ENCODE results near the gene GPHN. TPM values are rescaled to one million over a fixed set of nuclear protein-coding genes. Genes with fewer than 3 reads are reported as not detected.

The GPHN gene
- total RNA-seq, 2 donors from 2014 or later, result 21.7 to 23.2 TPM

GRCh38 chr14:66881596-66881995 lies 373.6 kb downstream of the GPHN start:
- H3K27ac Mint-ChIP-seq, result no peak overlapping the region
- no peak for ATAC-seq (replicated peaks)
- H3K27me3 Mint-ChIP-seq, result no peaks in the 10 kb centered on the region
- H3K4me3 Mint-ChIP-seq, result no peak overlapping the region
- no peaks in the 10 kb centered on the region for H3K4me1 Mint-ChIP-seq
- peaks cover 17% of the 10 kb centered on the region for H3K36me3 Mint-ChIP-seq (ENCODE audit: low read depth)
- peaks cover 12% of the 10 kb centered on the region for H3K9me3 Mint-ChIP-seq

GRCh38 chr14:66884149-66884548 lies 376.2 kb downstream of the GPHN start:
- ATAC-seq (replicated peaks), result no peak
- Mint-ChIP-seq H3K27me3 (no peaks in the 10 kb centered on the region), H3K4me1 (no peaks in the 10 kb centered on the region), H3K9me3 (peaks cover 13% of the 10 kb centered on the region), H3K36me3 (ENCODE audit: low read depth) (peaks cover 17% of the 10 kb centered on the region), H3K4me3 (no peak overlapping the region), H3K27ac (no peak overlapping the region)

DNA sequence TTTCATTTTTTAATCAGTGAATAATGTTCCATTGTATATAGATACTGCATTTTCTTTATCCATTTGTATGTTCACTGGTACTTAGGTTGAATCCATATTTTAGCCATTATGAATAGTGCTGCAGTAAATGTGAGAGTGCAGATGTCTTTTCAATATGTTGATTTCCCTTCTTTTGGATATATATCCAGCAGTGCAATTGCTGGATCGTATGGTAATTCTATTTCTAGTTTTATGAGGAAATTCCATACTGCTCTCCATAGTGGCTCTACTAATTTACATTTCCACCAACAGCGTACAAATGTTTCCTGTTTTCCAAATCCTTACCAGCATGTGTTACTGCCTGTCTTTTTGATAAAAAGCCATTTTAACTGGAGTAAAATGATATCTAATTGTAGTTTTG lies 392.8 kb downstream of the GPHN start:
- H3K27ac Mint-ChIP-seq, result no peak overlapping the region
- H3K27me3 Mint-ChIP-seq, result no peaks in the 10 kb centered on the region
- peaks cover 25% of the 10 kb centered on the region for H3K9me3 Mint-ChIP-seq
- H3K4me3 Mint-ChIP-seq, result no peak overlapping the region
- ATAC-seq (replicated peaks), result no peak
- H3K4me1 Mint-ChIP-seq, result no peaks in the 10 kb centered on the region
- H3K36me3 Mint-ChIP-seq (ENCODE audit: low read depth), result no peaks in the 10 kb centered on the region

DNA sequence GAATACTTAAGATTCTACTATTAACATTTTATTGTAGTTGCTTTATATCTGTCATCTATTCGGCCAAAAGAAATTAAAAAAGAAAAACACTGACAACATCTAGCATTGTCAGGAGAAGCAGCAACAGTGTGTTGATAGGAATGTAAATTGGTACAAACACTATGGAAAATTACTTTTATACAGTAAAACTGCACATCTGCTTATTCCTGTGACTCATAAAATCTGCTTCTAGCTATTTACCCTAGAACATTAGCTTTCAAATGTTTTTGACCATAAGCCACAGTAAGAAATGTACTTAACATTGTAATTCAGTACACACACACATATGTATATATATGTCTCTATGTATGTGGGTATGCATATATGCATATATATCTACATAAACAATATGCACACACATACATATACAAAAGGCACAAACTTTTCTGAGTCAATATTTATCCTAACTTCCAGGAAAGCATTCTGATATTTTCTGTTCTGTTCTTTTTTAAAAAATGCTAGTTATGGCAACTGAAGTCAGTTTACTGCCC lies 402.4 kb downstream of the GPHN start:
- Mint-ChIP-seq H3K4me1 (no peaks in the 10 kb centered on the region), H3K36me3 (ENCODE audit: low read depth) (peaks cover 2% of the 10 kb centered on the region), H3K27me3 (no peaks in the 10 kb centered on the region), H3K9me3 (no peaks in the 10 kb centered on the region), H3K4me3 (no peak overlapping the region), H3K27ac (no peak overlapping the region)
- no peak for ATAC-seq (replicated peaks)

- Mint-ChIP-seq H3K4me1 (no peaks in the 10 kb centered on the region), H3K27me3 (no peaks in the 10 kb centered on the region), H3K27ac (no peak overlapping the region), H3K36me3 (ENCODE audit: low read depth) (peaks cover 51% of the 10 kb centered on the region), H3K4me3 (no peak overlapping the region), H3K9me3 (no peaks in the 10 kb centered on the region)
- ATAC-seq (replicated peaks), result no peak
These were observed 408.5 kb downstream of the GPHN start for GRCh38 chr14:66916421-66916820.

DNA sequence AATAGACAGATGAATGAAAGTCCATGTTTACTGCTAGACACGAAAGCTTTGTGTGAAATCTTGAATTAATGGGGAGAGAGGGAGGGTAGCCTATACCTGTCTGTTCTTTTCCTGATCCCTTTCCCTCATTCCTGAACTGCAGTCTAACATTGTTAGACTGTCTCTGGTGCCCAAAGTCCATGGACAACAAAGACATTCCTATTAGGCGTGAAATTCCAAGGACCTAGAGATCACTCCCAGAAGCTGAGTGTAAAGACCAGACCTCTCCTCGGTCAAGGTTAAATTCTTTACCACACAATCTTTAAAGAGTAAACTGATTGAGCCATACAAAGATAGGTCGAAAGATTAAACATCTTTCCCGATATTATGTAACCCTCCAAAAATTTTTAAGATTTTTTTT lies 410.6 kb downstream of the GPHN start:
- no peak overlapping the region for H3K27ac Mint-ChIP-seq
- H3K4me3 Mint-ChIP-seq, result no peak overlapping the region
- no peaks in the 10 kb centered on the region for H3K9me3 Mint-ChIP-seq
- no peaks in the 10 kb centered on the region for H3K4me1 Mint-ChIP-seq
- no peak for ATAC-seq (replicated peaks)
- no peaks in the 10 kb centered on the region for H3K27me3 Mint-ChIP-seq
- peaks cover 68% of the 10 kb centered on the region for H3K36me3 Mint-ChIP-seq (ENCODE audit: low read depth)

GRCh38 chr14:66920196-66920595 lies 412.2 kb downstream of the GPHN start:
- peaks cover 83% of the 10 kb centered on the region for H3K36me3 Mint-ChIP-seq (ENCODE audit: low read depth)

DNA sequence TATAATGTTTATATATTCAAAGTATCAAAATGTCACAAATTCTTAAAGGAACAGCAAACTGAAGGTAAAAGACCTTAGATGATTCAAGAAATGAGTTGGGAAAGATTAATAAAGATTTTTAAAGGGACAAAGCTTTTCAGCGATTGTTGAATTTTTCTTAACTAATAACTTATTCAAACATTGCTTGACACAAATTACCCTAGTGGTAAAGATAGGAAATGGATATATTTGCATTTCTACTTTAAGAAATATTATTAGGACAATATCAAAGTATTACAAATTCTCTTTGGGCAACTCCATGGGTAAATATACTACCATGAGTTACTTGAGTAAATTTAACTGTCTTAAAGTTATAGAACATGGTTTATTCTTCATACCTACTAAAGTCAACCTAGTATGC lies 415.3 kb downstream of the GPHN start:
- H3K27me3 Mint-ChIP-seq, result no peaks in the 10 kb centered on the region
- H3K4me3 Mint-ChIP-seq, result no peak overlapping the region
- H3K36me3 Mint-ChIP-seq (ENCODE audit: low read depth), result peaks cover 82% of the 10 kb centered on the region
- no peak overlapping the region for H3K27ac Mint-ChIP-seq
- H3K4me1 Mint-ChIP-seq, result no peaks in the 10 kb centered on the region
- H3K9me3 Mint-ChIP-seq, result peaks cover 6% of the 10 kb centered on the region
- ATAC-seq (replicated peaks), result no peak

More at GRCh38 chr14:66920196-66920595, 412.2 kb downstream of the GPHN start:
- Mint-ChIP-seq H3K4me3 (no peak overlapping the region), H3K4me1 (no peaks in the 10 kb centered on the region), H3K9me3 (no peaks in the 10 kb centered on the region), H3K27ac (no peak overlapping the region), H3K27me3 (no peaks in the 10 kb centered on the region)
- no peak for ATAC-seq (replicated peaks)

DNA sequence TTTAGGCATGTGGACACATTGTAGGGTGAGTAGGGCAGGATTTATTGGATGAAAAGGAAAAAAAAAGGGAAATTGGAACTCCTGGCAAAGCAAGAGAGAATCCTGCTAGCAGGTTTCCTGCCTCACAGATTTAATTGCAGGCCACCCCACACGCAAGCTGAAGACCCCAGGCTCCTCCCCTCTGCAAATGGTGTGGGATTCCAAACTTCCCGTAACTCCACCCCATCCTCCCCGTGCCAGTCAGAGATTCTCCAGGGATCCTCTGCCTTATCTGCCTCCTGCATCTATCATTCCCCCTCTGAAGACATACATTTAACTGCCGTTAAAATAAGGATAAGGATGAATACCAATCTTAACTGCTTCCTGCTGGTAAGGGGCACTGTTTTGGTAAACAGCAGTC lies 431.5 kb downstream of the GPHN start:
- Mint-ChIP-seq H3K27me3 (no peaks in the 10 kb centered on the region), H3K36me3 (ENCODE audit: low read depth) (peaks cover 76% of the 10 kb centered on the region), H3K27ac (no peak overlapping the region), H3K4me1 (no peaks in the 10 kb centered on the region), H3K9me3 (peaks cover 18% of the 10 kb centered on the region), H3K4me3 (no peak overlapping the region)
- no peak for ATAC-seq (replicated peaks)

GRCh38 chr14:66944872-66945271 lies 436.9 kb downstream of the GPHN start:
- Mint-ChIP-seq H3K27ac (no peak overlapping the region), H3K36me3 (ENCODE audit: low read depth) (peaks cover 71% of the 10 kb centered on the region), H3K4me1 (no peaks in the 10 kb centered on the region), H3K4me3 (no peak overlapping the region), H3K9me3 (peaks cover 21% of the 10 kb centered on the region), H3K27me3 (no peaks in the 10 kb centered on the region)
- ATAC-seq (replicated peaks), result no peak

DNA sequence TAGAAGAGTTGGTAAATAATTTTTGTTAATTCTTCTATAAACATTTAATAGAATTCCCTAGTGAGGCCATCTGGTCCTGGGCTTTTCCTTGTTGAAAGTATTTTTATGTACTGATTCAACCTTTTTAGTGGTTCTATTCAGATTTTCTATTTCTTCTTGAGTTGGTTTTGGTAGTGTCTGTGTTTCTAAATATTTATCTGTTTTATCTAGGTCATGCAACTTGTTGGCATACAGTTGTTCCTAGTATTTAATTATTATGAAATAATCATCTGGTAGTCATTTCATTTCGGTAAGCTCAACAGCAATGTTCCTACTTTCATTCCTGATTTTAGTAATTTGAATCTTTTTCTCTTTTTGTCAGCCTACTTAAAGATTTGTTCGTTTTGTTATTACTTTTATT lies 447.2 kb downstream of the GPHN start:
- H3K27ac Mint-ChIP-seq, result no peak overlapping the region
- peaks cover 63% of the 10 kb centered on the region for H3K36me3 Mint-ChIP-seq (ENCODE audit: low read depth)
- no peak overlapping the region for H3K4me3 Mint-ChIP-seq
- no peaks in the 10 kb centered on the region for H3K27me3 Mint-ChIP-seq
- H3K4me1 Mint-ChIP-seq, result no peaks in the 10 kb centered on the region
- ATAC-seq (replicated peaks), result no peak
- H3K9me3 Mint-ChIP-seq, result peaks cover 25% of the 10 kb centered on the region

DNA sequence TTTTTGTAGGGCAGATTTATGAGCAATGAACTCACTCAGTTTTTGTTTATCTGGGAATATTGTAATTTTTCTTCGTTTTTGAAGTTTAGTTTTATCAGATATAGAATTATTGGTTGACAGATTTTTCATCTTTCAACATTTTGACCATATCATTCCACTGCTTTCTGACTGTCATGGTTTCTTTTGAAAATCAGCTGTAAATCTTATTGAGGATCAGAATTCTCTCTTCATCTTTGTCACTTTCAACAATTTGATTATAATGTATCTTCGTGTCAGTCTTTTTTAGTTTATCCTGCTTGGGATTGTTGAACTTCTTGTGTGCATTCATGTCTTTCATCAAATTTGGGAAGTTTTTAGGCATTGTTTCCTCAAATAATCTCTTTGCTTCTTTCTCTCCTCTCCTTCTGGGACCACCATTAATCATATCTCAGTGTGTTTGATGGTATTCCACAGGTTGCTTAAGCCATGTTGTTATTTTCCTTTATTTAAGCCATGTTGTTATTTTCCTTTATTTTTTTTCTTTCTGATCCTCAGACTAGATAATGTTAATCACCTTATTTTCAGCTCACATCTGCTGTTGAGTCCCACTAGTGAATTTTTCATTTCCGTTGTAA lies 451.6 kb downstream of the GPHN start:
- no peak overlapping the region for H3K4me3 Mint-ChIP-seq
- H3K4me1 Mint-ChIP-seq, result no peaks in the 10 kb centered on the region
- ATAC-seq (replicated peaks), result no peak
- H3K9me3 Mint-ChIP-seq, result peaks cover 15% of the 10 kb centered on the region
- peaks cover 71% of the 10 kb centered on the region for H3K36me3 Mint-ChIP-seq (ENCODE audit: low read depth)
- H3K27me3 Mint-ChIP-seq, result no peaks in the 10 kb centered on the region
- H3K27ac Mint-ChIP-seq, result no peak overlapping the region

DNA sequence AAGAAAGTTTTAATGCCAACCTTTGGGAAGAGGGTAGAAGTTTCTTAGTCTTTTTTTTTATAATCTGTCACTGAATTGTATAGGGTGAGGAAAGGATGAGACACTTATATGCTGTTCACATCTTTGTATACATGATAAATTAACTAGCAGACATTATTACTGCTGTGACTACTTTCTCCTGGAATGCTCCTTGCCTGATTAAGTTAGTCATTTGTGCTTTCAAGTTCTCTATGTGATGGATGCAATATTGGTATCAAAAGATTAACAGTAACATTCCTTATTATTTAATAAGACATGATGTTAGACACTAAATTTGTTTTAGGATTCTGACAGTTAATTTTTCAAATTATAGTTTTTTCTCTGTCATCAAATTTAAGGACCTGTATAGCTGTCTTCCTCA lies 457.9 kb downstream of the GPHN start:
- peaks cover 48% of the 10 kb centered on the region for H3K36me3 Mint-ChIP-seq (ENCODE audit: low read depth)
- no peaks in the 10 kb centered on the region for H3K9me3 Mint-ChIP-seq
- no peak overlapping the region for H3K27ac Mint-ChIP-seq
- ATAC-seq (replicated peaks), result no peak
- no peaks in the 10 kb centered on the region for H3K27me3 Mint-ChIP-seq
- H3K4me1 Mint-ChIP-seq, result no peaks in the 10 kb centered on the region
- H3K4me3 Mint-ChIP-seq, result no peak overlapping the region

GRCh38 chr14:66972469-66972868 lies 464.5 kb downstream of the GPHN start:
- ATAC-seq (replicated peaks), result no peak
- Mint-ChIP-seq H3K4me1 (no peaks in the 10 kb centered on the region), H3K4me3 (no peak overlapping the region), H3K27me3 (no peaks in the 10 kb centered on the region), H3K36me3 (ENCODE audit: low read depth) (peaks cover 8% of the 10 kb centered on the region), H3K9me3 (no peaks in the 10 kb centered on the region), H3K27ac (no peak overlapping the region)

- Mint-ChIP-seq H3K27ac (no peak overlapping the region), H3K4me1 (peaks cover 4% of the 10 kb centered on the region), H3K4me3 (no peak overlapping the region), H3K9me3 (no peaks in the 10 kb centered on the region), H3K27me3 (no peaks in the 10 kb centered on the region), H3K36me3 (ENCODE audit: low read depth) (peaks cover 4% of the 10 kb centered on the region)
- no peak for ATAC-seq (replicated peaks)
These were observed 466.6 kb downstream of the GPHN start for GRCh38 chr14:66974397-66975025.

Data from activated T-helper 17 cell treated with anti-CD3 and anti-CD28 coated beads, Interleukin-2, amount 50 U/mL, for 72 hours (primary cell).